Measurements from ENCODE around the gene AFMID. TPM values are rescaled to one million over a fixed set of nuclear protein-coding genes. Genes with fewer than 3 reads are reported as not detected.

Gene AFMID
- total and polyA plus RNA-seq, 2 of the 13 experiments (the other 11 are each of a cell fraction or from before 2014, with no cell fraction given): 249 to 270 TPM

GRCh38 chr17:78250891-78251772 lies 64.0 kb downstream of the AFMID start:
- peak; percentile 80 for ATAC-seq
- DNase-seq (ENCODE audit: low spot score): peak; percentile 79
- ChIA-PET POLR2A (interaction anchor here (0.6 to 2.7 kb wide), 6 partner anchors 7 to 171 kb away, joined by 3 to 16 read pairs (median 4); no protein-coding TSS in a partner anchor), CTCF (ENCODE audit: low intra/inter-chr PET ratio, low total read pairs) (interaction anchor here (0.8 to 2.0 kb wide), 9 partner anchors 13 to 232 kb away, joined by 3 to 13 read pairs (median 3); partner anchors contain the start of gene BIRC5)
- Histone ChIP-seq H3K4me1 (ENCODE audit: insufficient read depth, low read length) (peaks cover 71% of the 10 kb centered on the region), H3K36me3 (replicated peaks in 1 of 2; ENCODE audit: control insufficient read depth in 1 of 2, insufficient read depth in 2 of 2, low read length in 2 of 2) (no peaks in the 10 kb centered on the region), H2AFZ (ENCODE audit: low read length) (no peak overlapping the region), H3K4me3 (replicated peaks in 1 of 3; ENCODE audit: insufficient read depth in 1 of 3, low read depth in 2 of 3, low read length in 3 of 3) (peak overlapping the region in 1 of 3 experiments; percentile 3; a peak in 1 of 6 replicates), H4K20me1 (ENCODE audit: insufficient read depth, low read length) (no peaks in the 10 kb centered on the region), H3K4me2 (ENCODE audit: low read depth, low read length) (peak overlapping the region; percentile 30; the same call in 1 of the 2 replicates), H3K9ac (ENCODE audit: insufficient read depth, low read depth, low read length) (no peak overlapping the region), H3K79me2 (ENCODE audit: insufficient read depth, low read length) (no peaks in the 10 kb centered on the region), H3K9me3 (ENCODE audit: low read length) (no peaks in the 10 kb centered on the region), H3K27ac (ENCODE audit: extremely low read length, insufficient read depth, low read length) (no peak overlapping the region), H3K27me3 (ENCODE audit: control insufficient read depth in 1 of 2, insufficient read depth in 2 of 2, low read length in 2 of 2) (peaks cover 0 to 17% of the 10 kb centered on the region in 2 experiments; a peak in 4 of 5 replicates)
- FAIRE-seq: peak; percentile 76
- in situ Hi-C loops (cut with HindIII; ENCODE audit: extremely low pct_ligation_motif_present, low pct_unique_long_range_greater_than_20kb) (no loop called here), intact Hi-C loops (cut with micrococcal nuclease; ENCODE audit: unreplicated experiment) (loop anchor here (1.0 to 10.0 kb wide), 4 partner anchors 64 to 171 kb away; no protein-coding TSS in a partner anchor)
- WGBS (ENCODE audit: low lambda C conversion rate): 52% methylated on average over 12 of the region's 27 CpGs
- BruUV-seq (replicated peaks): no TSS peak
- no peak for TF ChIP-seq LCORL (IDR thresholded peaks at IDR 0.05)
- TF ChIP-seq LCORL (CRISPR knock-in tag; IDR thresholded peaks at IDR 0.05): peak; percentile 53; the same call in 1 of the 2 replicates
- 0 out of 2 replicates have a peak, but pooled peaks have one; percentile 48 for TF ChIP-seq HOMEZ (CRISPR knock-in tag; IDR thresholded peaks at IDR 0.05; ENCODE audit: low read depth)
- no peak for TF ChIP-seq NR0B2 (CRISPR knock-in tag; IDR thresholded peaks at IDR 0.05)
- no peak for TF ChIP-seq ZNF629 (CRISPR knock-in tag; conservative IDR thresholded peaks at IDR 0.05)
- TF ChIP-seq DNMT1 (CRISPR knock-in tag; IDR thresholded peaks at IDR 0.05): peak; percentile 88
- TF ChIP-seq HNRNPLL (IDR thresholded peaks at IDR 0.05; ENCODE audit: low read depth, low read length, poor library complexity, severe bottlenecking): peak; percentile 54
- TF ChIP-seq, protein P1, sequence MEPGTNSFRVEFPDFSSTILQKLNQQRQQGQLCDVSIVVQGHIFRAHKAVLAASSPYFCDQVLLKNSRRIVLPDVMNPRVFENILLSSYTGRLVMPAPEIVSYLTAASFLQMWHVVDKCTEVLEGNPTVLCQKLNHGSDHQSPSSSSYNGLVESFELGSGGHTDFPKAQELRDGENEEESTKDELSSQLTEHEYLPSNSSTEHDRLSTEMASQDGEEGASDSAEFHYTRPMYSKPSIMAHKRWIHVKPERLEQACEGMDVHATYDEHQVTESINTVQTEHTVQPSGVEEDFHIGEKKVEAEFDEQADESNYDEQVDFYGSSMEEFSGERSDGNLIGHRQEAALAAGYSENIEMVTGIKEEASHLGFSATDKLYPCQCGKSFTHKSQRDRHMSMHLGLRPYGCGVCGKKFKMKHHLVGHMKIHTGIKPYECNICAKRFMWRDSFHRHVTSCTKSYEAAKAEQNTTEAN (CRISPR knock-in tag; conservative IDR thresholded peaks at IDR 0.05): no peak
- TF ChIP-seq FOXC1 (CRISPR knock-in tag; IDR thresholded peaks at IDR 0.05; ENCODE audit: borderline replicate concordance): peak; percentile 56; the same call in 1 of the 2 replicates
- peak; percentile 94 for TF ChIP-seq TAF15 (IDR thresholded peaks at IDR 0.05; ENCODE audit: low read depth, low read length, poor library complexity, severe bottlenecking)
- peak; percentile 66 for TF ChIP-seq CBFB (CRISPR knock-in tag; IDR thresholded peaks at IDR 0.05)
- TF ChIP-seq MAZ (IDR thresholded peaks at IDR 0.05; ENCODE audit: borderline replicate concordance, low read depth, low read length): peak; percentile 81; the same call in 1 of the 2 replicates
- peak; percentile 92 for TF ChIP-seq MAZ (CRISPR knock-in tag; IDR thresholded peaks at IDR 0.05; ENCODE audit: low read depth)
- TF ChIP-seq, protein P2, sequence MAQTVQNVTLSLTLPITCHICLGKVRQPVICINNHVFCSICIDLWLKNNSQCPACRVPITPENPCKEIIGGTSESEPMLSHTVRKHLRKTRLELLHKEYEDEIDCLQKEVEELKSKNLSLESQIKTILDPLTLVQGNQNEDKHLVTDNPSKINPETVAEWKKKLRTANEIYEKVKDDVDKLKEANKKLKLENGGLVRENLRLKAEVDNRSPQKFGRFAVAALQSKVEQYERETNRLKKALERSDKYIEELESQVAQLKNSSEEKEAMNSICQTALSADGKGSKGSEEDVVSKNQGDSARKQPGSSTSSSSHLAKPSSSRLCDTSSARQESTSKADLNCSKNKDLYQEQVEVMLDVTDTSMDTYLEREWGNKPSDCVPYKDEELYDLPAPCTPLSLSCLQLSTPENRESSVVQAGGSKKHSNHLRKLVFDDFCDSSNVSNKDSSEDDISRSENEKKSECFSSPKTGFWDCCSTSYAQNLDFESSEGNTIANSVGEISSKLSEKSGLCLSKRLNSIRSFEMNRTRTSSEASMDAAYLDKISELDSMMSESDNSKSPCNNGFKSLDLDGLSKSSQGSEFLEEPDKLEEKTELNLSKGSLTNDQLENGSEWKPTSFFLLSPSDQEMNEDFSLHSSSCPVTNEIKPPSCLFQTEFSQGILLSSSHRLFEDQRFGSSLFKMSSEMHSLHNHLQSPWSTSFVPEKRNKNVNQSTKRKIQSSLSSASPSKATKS (CRISPR knock-in tag; IDR thresholded peaks at IDR 0.05): no peak
- TF ChIP-seq ATAD3A (CRISPR knock-in tag; IDR thresholded peaks at IDR 0.05): no peak
- no peak for TF ChIP-seq SMYD3 (CRISPR knock-in tag; IDR thresholded peaks at IDR 0.05)

Data from HepG2 (cell line).